HepG2 (cell line): ENCODE results near the gene NIT2. TPM values are rescaled to one million over a fixed set of nuclear protein-coding genes. Genes with fewer than 3 reads are reported as not detected.

Experiments
- CC2D1A ChIP-seq: sonication (generic); formaldehyde crosslinking; IDR thresholded peaks from 2 replicates; pipeline ENCODE4 v1.8.1; 2023; ENCODE audit warnings: mild to moderate bottlenecking, missing genetic modification reagents
- DDIT3 ChIP-seq: sonication (generic); formaldehyde crosslinking; IDR thresholded peaks from 2 replicates; pipeline ENCODE4 v1.4.0; 2020; ENCODE audit warnings: mild to moderate bottlenecking, missing genetic modification reagents
- EED ChIP-seq: sonication (generic); formaldehyde crosslinking; IDR thresholded peaks from 2 replicates; pipeline ENCODE4 v1.5.0; 2020; ENCODE audit warnings: mild to moderate bottlenecking, missing genetic modification reagents
- HIVEP1 ChIP-seq: sonication (generic); formaldehyde crosslinking; IDR thresholded peaks from 2 replicates; pipeline ENCODE4 v1.4.0; 2020; ENCODE audit warnings: mild to moderate bottlenecking, missing genetic modification reagents
- HNF1A ChIP-seq, 2 experiments: sonication (generic) in 1 of 2; formaldehyde crosslinking in 1 of 2; IDR thresholded peaks; 2 replicates each; pipeline versions ENCODE4 v1.4.0 to v1.6.1; 2016 to 2020; ENCODE audit warnings: borderline replicate concordance in 1 of 2, low read depth in 1 of 2, mild to moderate bottlenecking in 1 of 2, missing genetic modification reagents in 1 of 2
- KAT7 ChIP-seq: IDR thresholded peaks from 2 replicates; pipeline ENCODE4 v1.6.1; 2018; ENCODE audit warnings: borderline replicate concordance, missing compliant biosample characterization
- KDM5A ChIP-seq: fragments of 200-600 bp; sonication (generic); IDR thresholded peaks from 2 replicates; pipeline ENCODE4 v1.7.0; 2018; ENCODE audit warnings: antibody characterized with exemption, mild to moderate bottlenecking, low read length, borderline replicate concordance
- THAP9 ChIP-seq: sonication (generic); formaldehyde crosslinking; IDR thresholded peaks from 2 replicates; pipeline ENCODE4; 2020; ENCODE audit warnings: missing genetic modification reagents, mild to moderate bottlenecking, borderline replicate concordance
- ZNF138 ChIP-seq: sonication (generic); formaldehyde crosslinking; IDR thresholded peaks from 2 replicates; pipeline ENCODE4 v1.5.0; 2020; ENCODE audit warnings: mild to moderate bottlenecking, low read depth, missing genetic modification reagents
- ZNF276 ChIP-seq: sonication (generic); formaldehyde crosslinking; IDR thresholded peaks from 2 replicates; pipeline ENCODE4 v1.4.0; 2020; ENCODE audit warnings: mild to moderate bottlenecking, low read depth, missing genetic modification reagents
- ZNF335 ChIP-seq: sonication (generic); formaldehyde crosslinking; IDR thresholded peaks from 2 replicates; pipeline ENCODE4 v1.4.0; 2020; ENCODE audit warnings: missing genetic modification reagents
- ZNF580 ChIP-seq: IDR thresholded peaks from 2 replicates; pipeline ENCODE4 v1.6.1; 2016; ENCODE audit warnings: low read depth, borderline replicate concordance
- ZNF724P ChIP-seq: sonication (generic); formaldehyde crosslinking; IDR thresholded peaks from 2 replicates; pipeline ENCODE4 v1.8.0; 2022; ENCODE audit warnings: missing genetic modification reagents, borderline replicate concordance
- ZNF746 ChIP-seq: sonication (generic); formaldehyde crosslinking; IDR thresholded peaks from 2 replicates; pipeline ENCODE4 v1.8.0; 2022; ENCODE audit warnings: mild to moderate bottlenecking, missing genetic modification reagents
- ZNF782 ChIP-seq: sonication (generic); formaldehyde crosslinking; IDR thresholded peaks from 2 replicates; pipeline ENCODE4 v1.4.0; 2020; ENCODE audit warnings: missing genetic modification reagents, mild to moderate bottlenecking, borderline replicate concordance
- polyA plus RNA-seq, 8 experiments: library from polyadenylated mRNA; depleted of rRNA in 3 of 8; stranded (reverse) in 7 of 8; unstranded in 1 of 8; fragments of >200 nt; fragmentation: Illumina TruSeq in 4 of 8; extraction: Trizol in 4 of 8; gene quantifications; 2 replicates each; pipeline versions ENCODE4 v1.2.1 to v1.2.3, GENCODE V29; 2011 to 2016; ENCODE audit warnings: low read depth in 4 of 8, missing spikeins in 1 of 8, mixed read lengths in 1 of 8; ENCODE audit not compliant: insufficient read depth in 1 of 8
- total RNA-seq, 5 experiments: library from RNA; depleted of rRNA; stranded (reverse); fragments of >200 nt; fragmentation: Illumina TruSeq; extraction: Trizol; gene quantifications; 2 replicates each; pipeline ENCODE4 v1.2.3, GENCODE V29; 2016; ENCODE audit warnings: low read depth in 1 of 5

NIT2 gene
- total and polyA plus RNA-seq, 2 of the 13 experiments (the other 11 are each of a cell fraction or from before 2014, with no cell fraction given), result 43.4 to 49.1 TPM

GRCh38 chr3:100400780-100401673 is 66.5 kb downstream of the NIT2 start, which contains the start of the genes LNP1 and TOMM70 (continued):
- TF ChIP-seq THAP9 (CRISPR knock-in tag) (peak; percentile 90), ZNF746 (CRISPR knock-in tag) (peak; percentile 25; the same call in 1 of the 2 replicates), DDIT3 (CRISPR knock-in tag) (no peak; the same call in 1 of the 2 replicates), CC2D1A (no peak), KDM5A (peak; percentile 78; the same call in 1 of the 2 replicates), HIVEP1 (CRISPR knock-in tag) (no peak), ZNF276 (0 out of 2 replicates have a peak, but pooled peaks have one; percentile 44), ZNF138 (0 out of 2 replicates have a peak, but pooled peaks have one; percentile 52), ZNF335 (CRISPR knock-in tag) (peak; percentile 24; the same call in 1 of the 2 replicates), EED (CRISPR knock-in tag) (peak; percentile 4), HNF1A (IDR thresholded peaks at IDR 0.05; ENCODE audit: low read depth) (no peak), HNF1A (CRISPR knock-in tag; IDR thresholded peaks at IDR 0.05; ENCODE audit: borderline replicate concordance) (no peak; the same call in 1 of the 2 replicates), ZNF782 (CRISPR knock-in tag) (peak; percentile 41; the same call in 1 of the 2 replicates), KAT7 (CRISPR knock-in tag) (no peak), ZNF580 (CRISPR knock-in tag) (peak; percentile 50; the same call in 1 of the 2 replicates), ZNF724P (CRISPR knock-in tag) (peak; percentile 25; the same call in 1 of the 2 replicates)
